MM.1S (cell line): ENCODE results near the gene TMSB4X.

Experiments
- DNase-seq: peaks from one replicate; pipeline ENCODE4 v3.0.0-alpha.2; 2015
- H2AFZ ChIP-seq: fragments of 300-600 bp; sonication (generic); 2 replicates; pipeline ENCODE4 v1.6.0; 2016; ENCODE audit warnings: antibody characterized with exemption, low read length
- H3F3A ChIP-seq: fragments of 300-600 bp; sonication (generic); 2 replicates; pipeline ENCODE4 v1.6.1; 2016; ENCODE audit warnings: mild to moderate bottlenecking, antibody characterized with exemption, low read length, moderate library complexity, mixed read lengths; ENCODE audit not compliant: insufficient read depth
- H3K27ac ChIP-seq: fragments of 300-600 bp; sonication (generic); 2 replicates; pipeline ENCODE4 v1.5.1; 2016; ENCODE audit warnings: mild to moderate bottlenecking, low read length
- H3K27me3 ChIP-seq: fragments of 300-600 bp; sonication (generic); replicated peaks from 2 replicates; pipeline ENCODE4 v1.6.0; 2016; ENCODE audit warnings: low read length; ENCODE audit not compliant: insufficient read depth
- H3K36me3 ChIP-seq: fragments of 300-600 bp; sonication (generic); replicated peaks from 2 replicates; pipeline ENCODE4 v1.6.1; 2016; ENCODE audit warnings: mild to moderate bottlenecking, low read length, mixed read lengths; ENCODE audit not compliant: insufficient read depth
- H3K4me1 ChIP-seq: fragments of 300-600 bp; sonication (generic); 2 replicates; pipeline ENCODE4 v1.6.1; 2016; ENCODE audit warnings: low read length, mixed read lengths
- H3K4me2 ChIP-seq: fragments of 300-600 bp; sonication (generic); 2 replicates; pipeline ENCODE4 v1.6.0; 2016; ENCODE audit warnings: low read depth, low read length
- H3K4me3 ChIP-seq: fragments of 300-600 bp; sonication (generic); 2 replicates; pipeline ENCODE4 v1.5.1; 2016; ENCODE audit warnings: low read length, mixed read lengths
- H3K79me2 ChIP-seq: fragments of 300-600 bp; sonication (generic); 2 replicates; pipeline ENCODE4 v1.6.1; 2016; ENCODE audit warnings: mixed run types, low read length, mixed read lengths
- H3K9ac ChIP-seq: fragments of 300-600 bp; sonication (generic); 2 replicates; pipeline ENCODE4 v1.6.1; 2016; ENCODE audit warnings: low read length, mixed read lengths
- H3K9me2 ChIP-seq: fragments of 300-600 bp; sonication (generic); replicated peaks from 2 replicates; pipeline ENCODE4 v1.6.1; 2016; ENCODE audit warnings: mild to moderate bottlenecking, low read length, mixed read lengths; ENCODE audit not compliant: insufficient read depth
- H3K9me3 ChIP-seq: fragments of 300-600 bp; sonication (generic); replicated peaks from 2 replicates; pipeline ENCODE4 v1.6.1; 2016; ENCODE audit warnings: mild to moderate bottlenecking, low read length, mixed read lengths; ENCODE audit not compliant: insufficient read depth
- H4K20me1 ChIP-seq: fragments of 300-600 bp; sonication (generic); 2 replicates; pipeline ENCODE4 v1.6.1; 2016; ENCODE audit warnings: mild to moderate bottlenecking, low read length, moderate library complexity, mixed read lengths; ENCODE audit not compliant: insufficient read depth
- CTCF ChIP-seq: fragments of 300-600 bp; sonication (generic); IDR thresholded peaks from 2 replicates; pipeline ENCODE4 v1.5.1; 2016; ENCODE audit warnings: antibody characterized with exemption, low read length, mixed read lengths
- EZH2 ChIP-seq: fragments of 300-600 bp; sonication (generic); optimal IDR thresholded peaks from 2 replicates; pipeline ENCODE3; 2017; ENCODE audit warnings: low read depth, mild to moderate bottlenecking, antibody characterized with exemption, low read length, mixed read lengths
- EZH2phosphoT487 ChIP-seq: fragments of 300-600 bp; sonication (generic); IDR thresholded peaks from 2 replicates; pipeline ENCODE4 v1.6.1; 2018; ENCODE audit warnings: antibody characterized with exemption, low read length

TMSB4X gene

DNA sequence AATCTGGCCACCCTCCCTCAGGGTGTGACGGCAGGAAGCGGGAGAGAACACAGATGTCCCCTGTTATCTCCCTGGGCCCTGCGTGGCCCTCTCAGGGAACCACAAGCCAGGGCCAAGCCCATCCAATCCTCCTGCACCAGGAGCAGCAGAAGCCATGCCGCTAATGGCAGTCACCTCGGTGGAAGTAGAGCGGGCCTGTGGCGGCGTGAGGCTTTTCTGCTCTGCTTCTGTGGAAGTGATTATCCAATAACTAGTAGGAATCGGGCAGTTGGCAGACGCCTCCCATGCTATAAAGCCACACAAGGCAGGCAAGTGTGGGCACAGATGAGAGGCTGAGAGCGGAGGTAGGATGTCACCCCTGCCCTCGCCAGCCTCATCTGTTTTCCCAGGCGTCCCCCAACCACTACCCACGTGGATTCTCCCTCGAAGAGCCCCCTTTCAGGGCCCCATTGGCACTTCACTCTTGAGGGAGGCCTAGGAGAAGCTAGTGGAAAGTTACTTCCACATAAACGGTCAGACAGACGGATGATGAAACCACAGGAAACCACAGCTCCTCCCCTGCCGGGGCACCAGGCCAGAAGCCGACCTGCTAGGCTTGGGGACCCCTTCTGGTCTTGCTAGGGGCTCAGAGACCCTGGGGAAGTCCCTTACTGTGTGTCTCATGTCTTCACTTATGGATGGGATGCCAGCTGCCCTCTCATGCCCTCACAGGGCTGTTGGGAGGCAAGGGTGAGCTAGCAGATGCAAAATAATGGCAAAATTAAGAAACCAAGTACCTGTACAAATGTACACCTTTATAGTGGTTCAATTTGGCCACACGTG, 18.8 kb upstream of the TMSB4X start:
- no peaks in the 10 kb centered on the region for H3K27me3 ChIP-seq
- peak overlapping the region; percentile 21 for H3K4me3 ChIP-seq
- H3F3A ChIP-seq = peaks cover 19% of the 10 kb centered on the region
- H3K4me2 ChIP-seq = peak overlapping the region; percentile 88
- H3K9me3 ChIP-seq = no peaks in the 10 kb centered on the region
- no peaks in the 10 kb centered on the region for H3K36me3 ChIP-seq
- DNase-seq = peak; percentile 66
- H3K9me2 ChIP-seq = no peaks in the 10 kb centered on the region
- peaks cover 39% of the 10 kb centered on the region for H3K4me1 ChIP-seq
- TF ChIP-seq EZH2phosphoT487 (no peak), CTCF (no peak), EZH2 (no peak)
- H3K27ac ChIP-seq = peak overlapping the region; percentile 93
- peak overlapping the region; percentile 36 for H2AFZ ChIP-seq
- no peaks in the 10 kb centered on the region for H3K79me2 ChIP-seq
- H4K20me1 ChIP-seq = no peaks in the 10 kb centered on the region
- H3K9ac ChIP-seq = peak overlapping the region; percentile 66

GRCh38 chrX:12956704-12957534, 18.0 kb upstream of the TMSB4X start:
- H3K27me3 ChIP-seq = no peaks in the 10 kb centered on the region
- H3K4me1 ChIP-seq = peaks cover 48% of the 10 kb centered on the region
- H3F3A ChIP-seq = peaks cover 19% of the 10 kb centered on the region
- H3K4me3 ChIP-seq = peak overlapping the region; percentile 16; the same call in 1 of the 2 replicates
- H3K9me2 ChIP-seq = no peaks in the 10 kb centered on the region
- H3K9ac ChIP-seq = peak overlapping the region; percentile 66
- no peaks in the 10 kb centered on the region for H4K20me1 ChIP-seq
- no peaks in the 10 kb centered on the region for H3K36me3 ChIP-seq
- H2AFZ ChIP-seq = peak overlapping the region; percentile 36; the same call in 1 of the 2 replicates
- peak overlapping the region; percentile 93 for H3K27ac ChIP-seq
- peak overlapping the region; percentile 88 for H3K4me2 ChIP-seq
- no peaks in the 10 kb centered on the region for H3K79me2 ChIP-seq
- peak; percentile 88 for DNase-seq
- no peaks in the 10 kb centered on the region for H3K9me3 ChIP-seq
- TF ChIP-seq CTCF (no peak), EZH2phosphoT487 (no peak), EZH2 (no peak)

DNA sequence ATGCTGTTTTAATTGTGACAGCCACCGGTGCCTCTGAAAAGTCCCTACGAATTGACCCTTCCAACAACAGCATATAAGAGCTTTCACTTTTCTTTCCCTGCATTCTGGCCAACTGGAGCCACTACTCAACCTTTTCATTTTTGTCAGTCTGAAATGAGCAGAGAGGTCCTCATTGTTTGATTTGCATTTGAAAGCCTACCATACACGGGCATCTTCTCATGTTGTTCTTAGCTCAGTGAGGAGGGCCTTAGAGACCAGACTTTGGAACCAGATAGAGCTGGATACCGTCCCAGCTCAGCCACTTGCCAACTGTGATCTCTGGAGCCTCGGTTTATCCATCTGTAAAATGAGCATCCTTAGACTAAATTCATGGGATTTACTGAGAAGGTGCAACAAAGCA, 16.9 kb upstream of the TMSB4X start:
- Histone ChIP-seq H3K27me3 (no peaks in the 10 kb centered on the region), H3K27ac (peak overlapping the region; percentile 93; the same call in 1 of the 2 replicates), H3K9me2 (no peaks in the 10 kb centered on the region), H3K4me1 (peaks cover 51% of the 10 kb centered on the region), H3K36me3 (no peaks in the 10 kb centered on the region), H3K4me2 (peak overlapping the region; percentile 88; the same call in 1 of the 2 replicates), H3K9me3 (no peaks in the 10 kb centered on the region), H3K4me3 (no peak overlapping the region), H3F3A (peaks cover 19% of the 10 kb centered on the region), H3K9ac (no peak overlapping the region), H4K20me1 (no peaks in the 10 kb centered on the region), H2AFZ (no peak overlapping the region), H3K79me2 (no peaks in the 10 kb centered on the region)
- DNase-seq = no peak
- TF ChIP-seq CTCF (no peak), EZH2 (no peak), EZH2phosphoT487 (no peak)
